Measurements from ENCODE around the gene GPR31. TPM values are rescaled to one million over a fixed set of nuclear protein-coding genes. Genes with fewer than 3 reads are reported as not detected.

The GPR31 gene, protein sequence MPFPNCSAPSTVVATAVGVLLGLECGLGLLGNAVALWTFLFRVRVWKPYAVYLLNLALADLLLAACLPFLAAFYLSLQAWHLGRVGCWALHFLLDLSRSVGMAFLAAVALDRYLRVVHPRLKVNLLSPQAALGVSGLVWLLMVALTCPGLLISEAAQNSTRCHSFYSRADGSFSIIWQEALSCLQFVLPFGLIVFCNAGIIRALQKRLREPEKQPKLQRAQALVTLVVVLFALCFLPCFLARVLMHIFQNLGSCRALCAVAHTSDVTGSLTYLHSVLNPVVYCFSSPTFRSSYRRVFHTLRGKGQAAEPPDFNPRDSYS
- polyA plus RNA-seq = not detected in 2 replicates

DNA sequence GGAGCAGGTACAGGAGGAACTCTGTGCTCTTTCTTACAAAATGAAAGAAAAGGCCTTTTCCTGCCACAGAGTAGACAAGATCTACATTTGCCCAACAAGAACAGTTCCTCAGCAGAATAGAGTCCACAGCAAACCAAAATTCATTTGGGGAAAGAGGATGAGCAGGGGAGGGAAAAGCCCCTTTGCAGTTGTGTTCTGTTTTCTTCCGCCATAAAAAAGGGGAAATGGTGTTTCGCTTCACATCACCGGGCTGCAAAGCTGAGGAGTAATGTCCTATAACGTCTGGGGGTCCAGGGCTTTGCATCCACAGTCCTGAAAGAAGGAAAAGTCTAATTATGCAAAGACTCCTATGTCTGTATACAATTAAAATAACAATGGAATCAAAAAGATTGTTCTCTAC is at the start of gene GPR31:
TSS of gene GPR31 (minus strand) at position 118 of the 400 bp plus-strand sequence. CDS start 149 bp downstream, outside the sequence.

DNA sequence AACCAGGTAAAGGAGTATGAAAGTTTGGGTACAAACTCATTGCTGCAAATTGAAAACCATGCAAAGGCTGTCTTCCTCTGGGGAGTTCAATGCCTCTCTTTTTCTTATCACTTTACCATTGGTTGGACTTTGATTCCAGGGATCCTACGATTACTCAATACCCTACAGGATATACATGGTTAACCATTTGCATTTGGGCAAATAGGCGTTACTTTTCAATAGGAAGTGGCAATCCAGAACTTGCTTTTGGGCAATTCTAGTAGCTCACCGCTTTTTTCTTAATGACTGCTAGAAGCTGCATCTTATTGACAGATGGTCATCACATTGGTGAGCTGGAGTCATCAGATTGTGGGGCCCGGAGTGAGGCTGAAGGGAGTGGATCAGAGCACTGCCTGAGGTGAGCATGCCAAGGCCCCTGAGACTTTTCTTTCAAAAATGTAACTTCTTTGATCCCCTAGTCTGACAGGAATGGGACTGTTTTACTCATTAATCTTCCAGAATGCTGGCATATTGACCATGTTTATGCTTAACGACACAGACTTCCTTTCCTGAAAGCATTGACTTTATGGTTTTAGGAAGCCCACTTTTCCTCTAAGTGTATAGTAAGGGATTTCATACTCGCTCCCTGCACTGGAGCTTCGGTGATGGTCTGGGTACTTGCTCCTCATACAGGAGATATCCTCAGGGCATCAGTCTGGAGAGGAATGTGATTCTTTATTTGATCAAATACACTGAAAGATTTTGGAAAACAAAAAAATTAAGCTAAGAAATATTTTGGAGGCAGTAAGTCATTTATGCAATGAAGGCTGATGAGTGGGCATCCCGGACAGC is 34.7 kb downstream of the GPR31 start, which contains the start of gene CCR6:
TSS of gene CCR6 (plus strand) at position 270 of the 831 bp plus-strand sequence. CDS start 13,039 bp downstream, outside the sequence.

Other genes starting within 250 kb of the GPR31 start
- gene RNASET2, start 201.4 kb downstream of the GPR31 start, polyA plus RNA-seq = 12.7 and 14.7 TPM in 2 replicates
- gene CEP43, start 158.6 kb downstream of the GPR31 start, polyA plus RNA-seq = 8.4 and 8.6 TPM in 2 replicates
- 1.5 and 4.3 TPM in 2 replicates for gene CCR6, start 34.9 kb downstream of the GPR31 start, polyA plus RNA-seq
- gene UNC93A, start 133.3 kb upstream of the GPR31 start, polyA plus RNA-seq = not detected in 2 replicates
- not detected in 2 replicates for gene TTLL2, start 167.1 kb upstream of the GPR31 start, polyA plus RNA-seq